B cell (primary cell): ENCODE results near the gene GASK1A. TPM values are rescaled to one million over a fixed set of nuclear protein-coding genes. Genes with fewer than 3 reads are reported as not detected.

Experiments used
- ATAC-seq: fragments of 200-7000 bp; cut with Tn5 transposase; one replicate; pipeline ENCODE4 v1.10.0; 2021; ENCODE audit warnings: low read depth, mild to moderate bottlenecking, moderate number of reproducible peaks, moderate library complexity
- CTCF ChIA-PET: fragments of 350-600 bp; sonication (Branson Sonifier 250); formaldehyde crosslinking; loops from one replicate; lab custom pipeline; 2021; ENCODE audit warnings: antibody characterized with exemption, inconsistent platforms; lab: Charles Lee
- POLR2A ChIA-PET: fragments of 350-600 bp; sonication (Branson Sonifier 250); formaldehyde crosslinking; loops from one replicate; lab custom pipeline; 2021; ENCODE audit warnings: antibody characterized with exemption; lab: Charles Lee
- DNase-seq: peaks from one replicate; pipeline ENCODE4 v3.0.0; 2013
- H2AFZ ChIP-seq: 2 replicates; pipeline ENCODE4 v1.6.1; 2012; ENCODE audit warnings: mild to moderate bottlenecking, low read depth, low read length; ENCODE audit not compliant: insufficient read depth, poor library complexity, severe bottlenecking
- H3K27ac ChIP-seq, 2 donors: 1 replicate in 1 of 2; 2 replicates in 1 of 2; pipeline ENCODE4 v1.5.1; 2012 to 2013; ENCODE audit warnings: low read length in 2 of 2, mild to moderate bottlenecking in 2 of 2, moderate library complexity in 1 of 2
- H3K27me3 ChIP-seq, 4 experiments: fragments of 200-600 bp in 1 of 4; sonication (generic) in 1 of 4; replicated peaks in 1 of 4; 1 replicate in 2 of 4; 2 replicates in 2 of 4; pipeline versions ENCODE4 v1.6.1 to v1.7.0; 2013 to 2016; ENCODE audit warnings: low read length in 3 of 4, mild to moderate bottlenecking in 2 of 4, mixed read lengths in 1 of 4, moderate library complexity in 1 of 4; ENCODE audit not compliant: insufficient read depth in 4 of 4, control insufficient read depth in 3 of 4; ENCODE audit errors: control extremely low read depth in 1 of 4
- H3K36me3 ChIP-seq, 2 experiments: replicated peaks in 1 of 2; 1 replicate in 1 of 2; 2 replicates in 1 of 2; pipeline versions ENCODE4 v1.6.1 to v1.7.1; 2013; ENCODE audit warnings: low read length in 1 of 2; ENCODE audit not compliant: insufficient read depth in 2 of 2, control insufficient read depth in 1 of 2; ENCODE audit errors: control extremely low read depth in 1 of 2, extremely low read depth in 1 of 2
- H3K4me1 ChIP-seq, 2 donors: fragments of 200-600 bp in 1 of 2; sonication (generic) in 1 of 2; 1 replicate in 1 of 2; 2 replicates in 1 of 2; pipeline versions ENCODE4 v1.5.1 to v1.6.1; 2013 to 2017; ENCODE audit warnings: low read length in 2 of 2; ENCODE audit not compliant: control insufficient read depth in 2 of 2, insufficient read depth in 2 of 2
- H3K4me2 ChIP-seq: replicated peaks from 2 replicates; pipeline ENCODE3; 2012; ENCODE audit warnings: mild to moderate bottlenecking, low read depth, low read length; ENCODE audit not compliant: poor library complexity, severe bottlenecking
- H3K4me3 ChIP-seq, 5 experiments: fragments of 200-600 bp in 1 of 5; sonication (generic) in 1 of 5; 1 replicate in 3 of 5; 2 replicates in 2 of 5; pipeline versions ENCODE4 v1.5.1 to v1.7.0; 2011 to 2016; ENCODE audit warnings: low read length in 4 of 5, mild to moderate bottlenecking in 4 of 5, low read depth in 2 of 5, control low read depth in 1 of 5, moderate library complexity in 1 of 5; ENCODE audit not compliant: insufficient read depth in 1 of 5; ENCODE audit errors: control extremely low read depth in 1 of 5, extremely low read depth in 1 of 5
- H3K79me2 ChIP-seq: fragments of 200-600 bp; sonication (generic); one replicate; pipeline ENCODE4 v1.6.0; 2016; ENCODE audit warnings: low read length; ENCODE audit not compliant: control insufficient read depth, insufficient read depth
- H3K9ac ChIP-seq: fragments of 200-600 bp; sonication (generic); 2 replicates; pipeline ENCODE4 v1.6.1; 2017; ENCODE audit warnings: mild to moderate bottlenecking, low read length, moderate library complexity
- H3K9me3 ChIP-seq, 3 donors: one replicate each; pipeline versions ENCODE4 v1.6.1 to v1.7.1; 2013; ENCODE audit warnings: low read length in 2 of 3; ENCODE audit not compliant: control insufficient read depth in 2 of 3, insufficient read depth in 1 of 3; ENCODE audit errors: control extremely low read depth in 1 of 3
- H4K20me1 ChIP-seq: 2 replicates; pipeline ENCODE4 v1.6.0; 2012; ENCODE audit warnings: mild to moderate bottlenecking, low read length; ENCODE audit not compliant: insufficient read depth, control insufficient read depth, poor library complexity, severe bottlenecking
- H3K27ac Mint-ChIP-seq: one replicate; pipeline ENCODE4 v1.8.0; 2021; ENCODE audit warnings: mixed read lengths
- H3K27me3 Mint-ChIP-seq: one replicate; pipeline ENCODE4 v1.8.0; 2021; ENCODE audit warnings: mixed read lengths
- H3K4me1 Mint-ChIP-seq: one replicate; pipeline ENCODE4 v1.8.0; 2021; ENCODE audit warnings: mixed read lengths
- H3K4me3 Mint-ChIP-seq: one replicate; pipeline ENCODE4 v1.8.0; 2021; ENCODE audit warnings: mixed read lengths
- H3K9me3 Mint-ChIP-seq: one replicate; pipeline ENCODE4 v1.8.0; 2022; ENCODE audit warnings: mixed read lengths; ENCODE audit not compliant: insufficient read depth
- CTCF ChIP-seq: fragments of 200-600 bp; IDR thresholded peaks from one replicate; pipeline ENCODE4 v1.8.0; 2022; ENCODE audit warnings: antibody characterized with exemption, mild to moderate bottlenecking
- EZH2 ChIP-seq: IDR thresholded peaks from 2 replicates; pipeline ENCODE4 v1.6.1; 2012; ENCODE audit warnings: borderline replicate concordance, low read depth, mild to moderate bottlenecking, moderate library complexity, low read length; ENCODE audit not compliant: insufficient read depth, poor library complexity, severe bottlenecking
- WGBS: methylation state at CpG from one replicate; pipeline ENCODE4 v1.1.5; 2013; ENCODE audit warnings: missing lambda C conversion rate; ENCODE audit not compliant: insufficient coverage; 5-methylcytosine and 5-hydroxymethylcytosine counted together
- intact Hi-C: fragments of 100-400 bp; cut with micrococcal nuclease; formaldehyde crosslinking; loops from one replicate; pipeline ENCODE4 v1.10.0; 2022
- polyA plus RNA-seq: library from polyadenylated mRNA; depleted of rRNA; stranded (reverse); fragments of >200 nt; gene quantifications from 2 replicates; pipeline ENCODE4 v1.2.3, GENCODE V29; 2012
- total RNA-seq, 2 donors: library from RNA; stranded (reverse); fragments of 120-200 nt in 1 of 2; gene quantifications; 1 replicate in 1 of 2; 2 replicates in 1 of 2; pipeline versions ENCODE4 v1.2.3 to v1.2.4, GENCODE V29; 2013 to 2022

GASK1A gene
- total and polyA plus RNA-seq, 2 donors (not counting 1 experiment from before 2014, with no cell fraction given) = not detected

- H3K4me1 Mint-ChIP-seq = peaks cover 5% of the 10 kb centered on the region
- 80% methylated on average over 1 of the region's 4 CpGs for WGBS
Observed at GRCh38 chr3:43021186-43021585, 42.1 kb downstream of the GASK1A start.

GRCh38 chr3:43022121-43022520, 43.0 kb downstream of the GASK1A start:
- Mint-ChIP-seq H3K27ac (no peak overlapping the region), H3K27me3 (peaks cover 24% of the 10 kb centered on the region), H3K9me3 (no peaks in the 10 kb centered on the region), H3K4me1 (peaks cover 5% of the 10 kb centered on the region), H3K4me3 (no peak overlapping the region)
- peaks cover 0 to 7% (median under 1%) of the 10 kb centered on the region in 3 donors for H3K9me3 ChIP-seq
- H4K20me1 ChIP-seq = no peaks in the 10 kb centered on the region
- H3K4me1 ChIP-seq = peaks cover 0 to 6% of the 10 kb centered on the region in 2 donors
- H3K36me3 ChIP-seq = no peaks in the 10 kb centered on the region
- CTCF ChIA-PET = no interaction called here
- H3K27me3 ChIP-seq = peaks cover 0 to 4% (median 1%) of the 10 kb centered on the region in 4 experiments
- intact Hi-C loops = no loop called here
- no peak for ATAC-seq
- TF ChIP-seq EZH2 (no peak), CTCF (no peak)
- H3K79me2 ChIP-seq = no peaks in the 10 kb centered on the region
- no peak overlapping the region for H3K27ac ChIP-seq
- H3K9ac ChIP-seq = no peak overlapping the region
- POLR2A ChIA-PET = no interaction called here
- DNase-seq = no peak
- H3K4me3 ChIP-seq = no peak overlapping the region
- H2AFZ ChIP-seq = no peak overlapping the region
- no peak overlapping the region for H3K4me2 ChIP-seq
- WGBS = 60% methylated on average over 1 of the region's 1 CpG

More at GRCh38 chr3:43021186-43021585, 42.1 kb downstream of the GASK1A start:
- ChIA-PET POLR2A (no interaction called here), CTCF (no interaction called here)
- intact Hi-C loops = no loop called here
- ATAC-seq (no peak), DNase-seq (no peak)
- H3K4me3 ChIP-seq = no peak overlapping the region
- no peaks in the 10 kb centered on the region for H4K20me1 ChIP-seq
- no peaks in the 10 kb centered on the region for H3K36me3 ChIP-seq
- H3K9ac ChIP-seq = no peak overlapping the region
- peaks cover 0 to 4% (median 1%) of the 10 kb centered on the region in 4 experiments for H3K27me3 ChIP-seq
- no peaks in the 10 kb centered on the region for H3K79me2 ChIP-seq
- peaks cover 24% of the 10 kb centered on the region for H3K27me3 Mint-ChIP-seq
- peaks cover 0 to 6% of the 10 kb centered on the region in 2 donors for H3K4me1 ChIP-seq
- no peak overlapping the region for H2AFZ ChIP-seq
- peaks cover 0 to 16% (median 7%) of the 10 kb centered on the region in 3 donors for H3K9me3 ChIP-seq
- no peak overlapping the region for H3K4me3 Mint-ChIP-seq
- H3K9me3 Mint-ChIP-seq = no peaks in the 10 kb centered on the region
- no peak overlapping the region for H3K27ac ChIP-seq
- H3K27ac Mint-ChIP-seq = no peak overlapping the region
- TF ChIP-seq CTCF (no peak), EZH2 (no peak)
- no peak overlapping the region for H3K4me2 ChIP-seq
